Measurements from ENCODE around the gene TRAPPC12.

DNA sequence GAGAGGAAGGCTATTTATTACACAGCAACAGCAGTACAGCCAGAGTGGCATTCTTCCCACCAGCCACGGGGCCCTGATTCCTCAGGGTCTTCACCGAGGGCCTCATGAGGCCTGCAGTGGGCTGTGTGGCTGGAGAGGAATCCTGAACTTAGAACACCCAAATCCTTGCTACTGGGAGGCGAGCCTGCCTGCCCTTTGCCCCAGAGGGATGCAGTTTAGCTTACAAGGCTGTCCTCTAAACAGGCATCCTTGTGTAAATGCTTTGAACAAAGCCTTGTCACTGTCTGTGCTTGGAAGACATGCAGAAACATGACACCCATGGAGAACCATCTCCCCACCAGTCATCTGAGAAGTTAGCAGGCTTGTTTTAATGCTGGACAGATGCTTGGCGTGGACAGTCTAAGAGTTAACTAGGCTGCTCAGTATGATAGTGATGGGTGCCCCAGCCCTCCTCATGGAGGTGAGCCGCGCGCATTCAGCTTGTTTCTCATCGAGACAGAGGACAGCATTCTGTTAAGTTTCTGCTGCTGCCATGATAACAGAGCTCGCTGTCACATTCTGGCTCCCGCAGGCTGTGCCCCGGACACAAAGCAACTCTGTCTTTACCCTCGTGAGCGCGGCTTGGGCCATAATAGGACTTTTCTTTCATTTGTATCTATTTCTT lies 97.0 kb downstream of the TRAPPC12 start:
- TF ChIP-seq, protein P1, sequence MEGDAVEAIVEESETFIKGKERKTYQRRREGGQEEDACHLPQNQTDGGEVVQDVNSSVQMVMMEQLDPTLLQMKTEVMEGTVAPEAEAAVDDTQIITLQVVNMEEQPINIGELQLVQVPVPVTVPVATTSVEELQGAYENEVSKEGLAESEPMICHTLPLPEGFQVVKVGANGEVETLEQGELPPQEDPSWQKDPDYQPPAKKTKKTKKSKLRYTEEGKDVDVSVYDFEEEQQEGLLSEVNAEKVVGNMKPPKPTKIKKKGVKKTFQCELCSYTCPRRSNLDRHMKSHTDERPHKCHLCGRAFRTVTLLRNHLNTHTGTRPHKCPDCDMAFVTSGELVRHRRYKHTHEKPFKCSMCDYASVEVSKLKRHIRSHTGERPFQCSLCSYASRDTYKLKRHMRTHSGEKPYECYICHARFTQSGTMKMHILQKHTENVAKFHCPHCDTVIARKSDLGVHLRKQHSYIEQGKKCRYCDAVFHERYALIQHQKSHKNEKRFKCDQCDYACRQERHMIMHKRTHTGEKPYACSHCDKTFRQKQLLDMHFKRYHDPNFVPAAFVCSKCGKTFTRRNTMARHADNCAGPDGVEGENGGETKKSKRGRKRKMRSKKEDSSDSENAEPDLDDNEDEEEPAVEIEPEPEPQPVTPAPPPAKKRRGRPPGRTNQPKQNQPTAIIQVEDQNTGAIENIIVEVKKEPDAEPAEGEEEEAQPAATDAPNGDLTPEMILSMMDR (conservative IDR thresholded peaks at IDR 0.05; ENCODE audit: low read depth, low read length): no peak
- TF ChIP-seq EZH2 (IDR thresholded peaks at IDR 0.05; ENCODE audit: low read length, unreplicated experiment) (no peak), EZH2phosphoT487 (IDR thresholded peaks at IDR 0.05; ENCODE audit: borderline replicate concordance, low read length) (no peak)

Data from PC-3 (cell line).